Posterior cingulate gyrus (tissue), 11 donors: ENCODE measurements around the gene SAE1.

ENCODE experiments used
- DNase-seq, 10 donors: peaks; one replicate each; pipeline versions ENCODE4 v3.0.0 to v3.0.0-alpha.2; 2020 to 2021; ENCODE audit warnings: mixed read lengths in 3 of 10
- intact Hi-C: fragments of 100-400 bp; cut with DNase I; formaldehyde crosslinking; loops from one replicate; pipeline ENCODE4 v1.15.1; 2023

Gene SAE1

GRCh38 chr19:47256693-47257410 is 126.2 kb downstream of the SAE1 start:
- peak; percentile 96 to 100 (median 98) for DNase-seq

GRCh38 chr19:47257411-47258169 is 127.0 kb downstream of the SAE1 start:
- intact Hi-C loops: loop anchor here (2.0 kb wide), 1 partner anchor 15 kb away; no protein-coding TSS in a partner anchor
- no peak for DNase-seq

More at GRCh38 chr19:47256693-47257410, 126.2 kb downstream of the SAE1 start:
- intact Hi-C loops: loop anchor here (2.0 kb wide), 1 partner anchor 16 kb away; no protein-coding TSS in a partner anchor

GRCh38 chr19:47258434-47258833 is 127.8 kb downstream of the SAE1 start:
- no peak for DNase-seq
- intact Hi-C loops: no loop called here

- intact Hi-C loops: no loop called here
- no peak for DNase-seq
These were observed 128.4 kb downstream of the SAE1 start for GRCh38 chr19:47258895-47259555.
